ENCODE measurements around the gene REEP6.

- no peak for TF ChIP-seq USF1 (IDR thresholded peaks at IDR 0.05; ENCODE audit: borderline replicate concordance, low read depth)
- TF ChIP-seq MEF2A (IDR thresholded peaks at IDR 0.05; ENCODE audit: borderline replicate concordance, low read depth): no peak
- no peak for TF ChIP-seq USF2 (IDR thresholded peaks at IDR 0.05; ENCODE audit: borderline replicate concordance, low read depth, low read length)
- no peak for TF ChIP-seq CTCF (IDR thresholded peaks at IDR 0.05)
- TF ChIP-seq NFIC (IDR thresholded peaks at IDR 0.05; ENCODE audit: borderline replicate concordance): no peak
- TF ChIP-seq ELF1 (IDR thresholded peaks at IDR 0.05): no peak
- TF ChIP-seq ZBTB33 (IDR thresholded peaks at IDR 0.05; ENCODE audit: borderline replicate concordance, low read depth): no peak
- no peak for TF ChIP-seq SMC3 (IDR thresholded peaks at IDR 0.05; ENCODE audit: low read depth, low read length)
These were observed 29.1 kb upstream of the REEP6 start for GRCh38 chr19:1461862-1462261.

Measured in SK-N-SH (cell line).